CD4-positive, CD25-positive, alpha-beta regulatory T cell (primary cell): Measurements from ENCODE around the gene TTR. TPM values are rescaled to one million over a fixed set of nuclear protein-coding genes. Genes with fewer than 3 reads are reported as not detected.
A peak's percentile ranks its signal among the peaks of the same experiment; 100 is the strongest.

Experiments
- ATAC-seq, 2 donors: fragments of 150-1000 bp; cut with Tn5 transposase; one replicate each; pipeline ENCODE4 v1.10.0; 2021; ENCODE audit warnings: low read depth in 2 of 2, moderate number of reproducible peaks in 2 of 2, moderate library complexity in 1 of 2
- DNase-seq, 3 donors: peaks; one replicate each; pipeline versions ENCODE4 v3.0.0 to v3.0.0-alpha.2; 2012 to 2022; ENCODE audit warnings: mixed read lengths in 1 of 3
- H3K27ac ChIP-seq: one replicate; pipeline ENCODE4 v1.7.0; 2013; ENCODE audit warnings: mild to moderate bottlenecking, low read length; ENCODE audit not compliant: insufficient read depth, poor library complexity, severe bottlenecking
- H3K27me3 ChIP-seq: one replicate; pipeline ENCODE4 v1.7.0; 2013; ENCODE audit warnings: low read length; ENCODE audit not compliant: control insufficient read depth, insufficient read depth
- H3K36me3 ChIP-seq: one replicate; pipeline ENCODE4 v1.7.0; 2013; ENCODE audit warnings: mild to moderate bottlenecking, low read length, moderate library complexity; ENCODE audit not compliant: control insufficient read depth, insufficient read depth
- H3K4me1 ChIP-seq: 2 replicates; pipeline ENCODE4 v1.7.0; 2013; ENCODE audit warnings: mild to moderate bottlenecking, low read length; ENCODE audit not compliant: insufficient read depth, control insufficient read depth, poor library complexity, severe bottlenecking
- H3K4me3 ChIP-seq: one replicate; pipeline ENCODE4 v1.7.0; 2013; ENCODE audit warnings: low read depth, mild to moderate bottlenecking, low read length, moderate library complexity
- H3K9me3 ChIP-seq, 2 experiments: 1 replicate in 1 of 2; 2 replicates in 1 of 2; pipeline ENCODE4 v1.7.0; 2013; ENCODE audit warnings: low read length in 2 of 2, mild to moderate bottlenecking in 1 of 2, moderate library complexity in 1 of 2; ENCODE audit not compliant: control insufficient read depth in 2 of 2
- H3K27ac Mint-ChIP-seq, 3 donors: one replicate each; pipeline ENCODE4 v1.8.0; 2020 to 2022; ENCODE audit warnings: mild to moderate bottlenecking in 3 of 3, mixed read lengths in 3 of 3, moderate library complexity in 2 of 3
- H3K27me3 Mint-ChIP-seq: one replicate; pipeline ENCODE4 v1.8.0; 2022; ENCODE audit warnings: mild to moderate bottlenecking, mixed read lengths
- H3K36me3 Mint-ChIP-seq: one replicate; pipeline ENCODE4 v1.8.0; 2020; ENCODE audit warnings: mixed read lengths
- H3K4me1 Mint-ChIP-seq, 4 donors: one replicate each; pipeline ENCODE4 v1.8.0; 2020 to 2022; ENCODE audit warnings: mixed read lengths in 4 of 4, mild to moderate bottlenecking in 1 of 4
- H3K4me3 Mint-ChIP-seq, 4 donors: one replicate each; pipeline ENCODE4 v1.8.0; 2020 to 2022; ENCODE audit warnings: mild to moderate bottlenecking in 4 of 4, mixed read lengths in 4 of 4, moderate library complexity in 3 of 4
- H3K9me3 Mint-ChIP-seq, 7 donors: one replicate each; pipeline ENCODE4 v1.8.0; 2020 to 2022; ENCODE audit warnings: mixed read lengths in 7 of 7, mild to moderate bottlenecking in 3 of 7, moderate library complexity in 2 of 7
- polyA plus RNA-seq, 4 donors: library from polyadenylated mRNA; unstranded; fragments of 300-500 nt; fragmentation: Illumina TruSeq; gene quantifications; one replicate each; pipeline ENCODE4 v1.2.3, GENCODE V29; 2021
- total RNA-seq: library from RNA; stranded (reverse); gene quantifications from one replicate; pipeline ENCODE4 v1.2.3, GENCODE V29; 2022

Gene TTR
- total and polyA plus RNA-seq, 5 donors from 2014 or later: not detected

- Histone ChIP-seq H3K9me3 (no peaks in the 10 kb centered on the region), H3K36me3 (no peaks in the 10 kb centered on the region), H3K27me3 (no peaks in the 10 kb centered on the region), H3K4me3 (no peak overlapping the region), H3K4me1 (no peaks in the 10 kb centered on the region), H3K27ac (no peak overlapping the region)
- H3K4me1 Mint-ChIP-seq: no peaks in the 10 kb centered on the region
- H3K36me3 Mint-ChIP-seq: no peaks in the 10 kb centered on the region
- no peaks in the 10 kb centered on the region for H3K27me3 Mint-ChIP-seq
- H3K9me3 Mint-ChIP-seq: peaks cover 0 to 2% (median 0%) of the 10 kb centered on the region in 7 donors
- DNase-seq (no peak), ATAC-seq (no peak)
- H3K4me3 Mint-ChIP-seq: no peak overlapping the region
- no peak overlapping the region for H3K27ac Mint-ChIP-seq
Observed at GRCh38 chr18:31626409-31626808, 34.7 kb downstream of the TTR start.

GRCh38 chr18:31630549-31630948 is 38.9 kb downstream of the TTR start:
- H3K27ac ChIP-seq: no peak overlapping the region
- no peak overlapping the region for H3K27ac Mint-ChIP-seq
- H3K9me3 ChIP-seq: no peaks in the 10 kb centered on the region
- DNase-seq (no peak), ATAC-seq (no peak)
- no peaks in the 10 kb centered on the region for H3K4me1 ChIP-seq
- peaks cover 0 to 3% (median 0%) of the 10 kb centered on the region in 4 donors for H3K4me1 Mint-ChIP-seq
- H3K27me3 Mint-ChIP-seq: no peaks in the 10 kb centered on the region
- H3K36me3 Mint-ChIP-seq: no peaks in the 10 kb centered on the region
- H3K9me3 Mint-ChIP-seq: peaks cover 0 to 2% (median 0%) of the 10 kb centered on the region in 7 donors
- H3K4me3 Mint-ChIP-seq: no peak overlapping the region
- H3K27me3 ChIP-seq: no peaks in the 10 kb centered on the region
- H3K4me3 ChIP-seq: no peak overlapping the region
- H3K36me3 ChIP-seq: no peaks in the 10 kb centered on the region

DNA sequence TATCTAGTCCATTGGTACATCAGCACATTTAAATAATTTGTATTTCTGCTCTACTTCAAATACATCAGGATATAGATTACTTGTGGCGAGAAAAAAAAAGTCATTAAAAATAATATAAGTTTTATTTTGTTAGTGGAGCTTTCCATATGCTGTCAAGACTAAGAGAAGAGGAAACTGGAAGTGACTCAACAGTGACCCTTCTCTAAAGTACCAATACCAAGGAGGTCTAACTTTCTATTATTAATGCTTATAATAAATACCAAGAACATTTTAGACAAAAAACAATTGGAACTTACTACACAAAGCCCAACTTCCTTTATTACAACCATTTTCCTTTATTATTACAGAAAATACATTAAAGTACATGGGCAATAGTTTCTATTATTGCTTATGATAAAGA is 39.8 kb downstream of the TTR start:
- Mint-ChIP-seq H3K4me1 (peaks cover 0 to 3% (median 0%) of the 10 kb centered on the region in 4 donors), H3K36me3 (no peaks in the 10 kb centered on the region), H3K4me3 (no peak overlapping the region), H3K27ac (no peak overlapping the region), H3K27me3 (no peaks in the 10 kb centered on the region), H3K9me3 (peaks cover 0 to 2% (median 0%) of the 10 kb centered on the region in 7 donors)
- Histone ChIP-seq H3K9me3 (no peaks in the 10 kb centered on the region), H3K27me3 (no peaks in the 10 kb centered on the region), H3K4me1 (no peaks in the 10 kb centered on the region), H3K4me3 (no peak overlapping the region), H3K27ac (no peak overlapping the region), H3K36me3 (no peaks in the 10 kb centered on the region)
- ATAC-seq (no peak), DNase-seq (no peak)

GRCh38 chr18:31632356-31632755 is 40.7 kb downstream of the TTR start:
- Histone ChIP-seq H3K4me1 (no peaks in the 10 kb centered on the region), H3K27me3 (no peaks in the 10 kb centered on the region), H3K4me3 (no peak overlapping the region), H3K36me3 (no peaks in the 10 kb centered on the region), H3K9me3 (no peaks in the 10 kb centered on the region), H3K27ac (no peak overlapping the region)
- H3K27me3 Mint-ChIP-seq: no peaks in the 10 kb centered on the region
- peaks cover 0 to 3% (median 2%) of the 10 kb centered on the region in 7 donors for H3K9me3 Mint-ChIP-seq
- no peak for ATAC-seq
- H3K4me3 Mint-ChIP-seq: no peak overlapping the region
- no peak overlapping the region for H3K27ac Mint-ChIP-seq
- DNase-seq: no peak
- no peaks in the 10 kb centered on the region for H3K36me3 Mint-ChIP-seq
- peaks cover 0 to 3% (median 0%) of the 10 kb centered on the region in 4 donors for H3K4me1 Mint-ChIP-seq

GRCh38 chr18:31633392-31634330 is 42.0 kb downstream of the TTR start:
- no peak overlapping the region for H3K4me3 ChIP-seq
- no peaks in the 10 kb centered on the region for H3K9me3 ChIP-seq
- H3K36me3 Mint-ChIP-seq: no peaks in the 10 kb centered on the region
- H3K27ac ChIP-seq: no peak overlapping the region
- H3K4me1 Mint-ChIP-seq: peaks cover 0 to 3% (median 0%) of the 10 kb centered on the region in 4 donors
- peaks cover 0 to 3% (median 2%) of the 10 kb centered on the region in 7 donors for H3K9me3 Mint-ChIP-seq
- ATAC-seq: no peak
- DNase-seq: no peak
- H3K27me3 ChIP-seq: no peaks in the 10 kb centered on the region
- peak overlapping the region in 1 of 4 donors; percentile 10 for H3K4me3 Mint-ChIP-seq
- H3K27ac Mint-ChIP-seq: no peak overlapping the region
- no peaks in the 10 kb centered on the region for H3K36me3 ChIP-seq
- no peaks in the 10 kb centered on the region for H3K4me1 ChIP-seq
- H3K27me3 Mint-ChIP-seq: no peaks in the 10 kb centered on the region

- peak in 1 of 3 donors; percentile 34 for DNase-seq
- H3K4me3 Mint-ChIP-seq: no peak overlapping the region
Observed at GRCh38 chr18:31634331-31634713, 42.6 kb downstream of the TTR start.

GRCh38 chr18:31636387-31636786 is 44.7 kb downstream of the TTR start:
- no peaks in the 10 kb centered on the region for H3K27me3 ChIP-seq
- Mint-ChIP-seq H3K36me3 (no peaks in the 10 kb centered on the region), H3K27ac (no peak overlapping the region), H3K9me3 (peaks cover 0 to 3% (median 0%) of the 10 kb centered on the region in 7 donors), H3K4me1 (peaks cover 0 to 3% (median 0%) of the 10 kb centered on the region in 4 donors), H3K4me3 (no peak overlapping the region), H3K27me3 (no peaks in the 10 kb centered on the region)
- DNase-seq: no peak
- H3K36me3 ChIP-seq: no peaks in the 10 kb centered on the region
- H3K27ac ChIP-seq: no peak overlapping the region
- no peak overlapping the region for H3K4me3 ChIP-seq
- H3K9me3 ChIP-seq: no peaks in the 10 kb centered on the region
- H3K4me1 ChIP-seq: no peaks in the 10 kb centered on the region
- no peak for ATAC-seq

More at GRCh38 chr18:31634331-31634713, 42.6 kb downstream of the TTR start:
- Mint-ChIP-seq H3K4me1 (peaks cover 0 to 3% (median 0%) of the 10 kb centered on the region in 4 donors), H3K27me3 (no peaks in the 10 kb centered on the region), H3K9me3 (peaks cover 0 to 3% (median 0%) of the 10 kb centered on the region in 7 donors), H3K36me3 (no peaks in the 10 kb centered on the region), H3K27ac (peak overlapping the region in 1 of 3 donors; percentile 38)
- Histone ChIP-seq H3K27me3 (no peaks in the 10 kb centered on the region), H3K9me3 (no peaks in the 10 kb centered on the region), H3K4me3 (no peak overlapping the region), H3K36me3 (no peaks in the 10 kb centered on the region), H3K27ac (no peak overlapping the region), H3K4me1 (no peaks in the 10 kb centered on the region)
- no peak for ATAC-seq
